Liver (tissue), 3 donors: Measurements from ENCODE around the gene ZNF100.

ENCODE experiments used
- CTCF ChIP-seq: fragments of 150-350 bp; IDR thresholded peaks from 2 replicates; pipeline ENCODE4 v1.5.1; 2017; ENCODE audit warnings: improper control_type of control experiment, low read depth, low read length; ENCODE audit not compliant: missing input control
- MAX ChIP-seq: IDR thresholded peaks from 2 replicates; pipeline ENCODE4 v1.6.1; 2016; ENCODE audit warnings: antibody characterized with exemption
- NR2F2 ChIP-seq: IDR thresholded peaks from 2 replicates; pipeline ENCODE4 v1.6.1; 2016; ENCODE audit warnings: antibody characterized with exemption
- REST ChIP-seq: IDR thresholded peaks from 2 replicates; pipeline ENCODE4 v1.6.1; 2016; ENCODE audit warnings: antibody characterized with exemption, mild to moderate bottlenecking
- SP1 ChIP-seq: IDR thresholded peaks from 2 replicates; pipeline ENCODE4 v1.6.1; 2018; ENCODE audit warnings: antibody characterized with exemption, mild to moderate bottlenecking
- TAF1 ChIP-seq: conservative IDR thresholded peaks from 2 replicates; pipeline ENCODE4 v1.6.1; 2016; ENCODE audit warnings: antibody characterized with exemption, mild to moderate bottlenecking
- donor health status: healthy.
- donor health status: healthy.

- TF ChIP-seq SP1 (no peak), NR2F2 (no peak), TAF1 (no peak), REST (no peak), CTCF (no peak), MAX (no peak)
Observed at GRCh38 chr19:21677696-21678418, 89.5 kb downstream of the ZNF100 start.
